Erythroblast (primary cell): ENCODE measurements around the gene INTS7.

ENCODE experiments used
- GATA1 ChIP-seq: IDR thresholded peaks from 2 replicates; pipeline ENCODE4 v1.6.1; 2011; ENCODE audit warnings: low read depth, mild to moderate bottlenecking, control low read depth, low read length, moderate library complexity
- POLR2A ChIP-seq: IDR thresholded peaks from 2 replicates; pipeline ENCODE4 v1.6.1; 2011; ENCODE audit warnings: mild to moderate bottlenecking, low read length

GRCh38 chr1:212072047-212072446, 36.7 kb upstream of the INTS7 start:
- TF ChIP-seq POLR2A, result no peak
- no peak for TF ChIP-seq GATA1
